SU-DHL-6 (cell line): ENCODE results near the gene ACER3.

Experiments
- EZH2phosphoT487 ChIP-seq: fragments of 200-600 bp; sonication (generic), shearing (Covaris generic); conservative IDR thresholded peaks from 2 replicates; pipeline ENCODE4 v1.6.1; 2018; ENCODE audit warnings: mild to moderate bottlenecking, antibody characterized with exemption, low read length, moderate library complexity, mixed read lengths
- TF ChIP-seq, protein P1 (sequence below): fragments of 200-600 bp; sonication (generic); IDR thresholded peaks from one replicate; pipeline ENCODE4 v1.5.1; 2017; ENCODE audit warnings: antibody characterized with exemption, mild to moderate bottlenecking, low read length, moderate library complexity; ENCODE audit not compliant: insufficient read depth, poor library complexity, severe bottlenecking

DNA sequence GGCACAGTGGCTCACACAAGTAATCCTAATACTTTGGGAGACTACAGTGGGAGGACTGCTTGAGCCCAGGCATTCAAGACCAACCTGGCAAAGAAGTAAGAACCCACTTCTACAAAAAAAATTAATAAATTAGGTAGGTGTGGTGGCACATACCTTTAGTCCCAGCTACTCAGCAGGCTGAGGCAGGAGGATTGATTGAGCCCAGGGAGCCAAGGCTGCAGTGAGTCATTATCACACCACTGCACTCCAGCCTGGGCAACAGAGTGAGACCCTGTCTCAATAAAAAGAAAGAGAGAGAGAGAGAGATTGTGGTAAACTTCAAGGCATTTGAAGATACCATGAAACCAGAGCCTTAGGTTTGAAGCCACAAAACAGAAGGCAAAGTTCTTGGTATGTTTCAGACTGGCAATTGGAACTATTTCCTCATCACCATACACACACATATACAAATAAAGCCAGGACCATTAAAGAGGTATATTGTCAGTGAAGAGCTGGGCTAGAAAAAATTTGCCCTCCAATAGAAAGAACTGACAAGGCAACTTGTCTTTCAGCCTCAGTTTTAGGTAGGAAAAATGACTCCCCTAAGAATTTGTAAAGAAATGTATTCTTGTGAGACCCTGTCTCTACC is 148.9 kb downstream of the ACER3 start:
- TF ChIP-seq, protein P1, sequence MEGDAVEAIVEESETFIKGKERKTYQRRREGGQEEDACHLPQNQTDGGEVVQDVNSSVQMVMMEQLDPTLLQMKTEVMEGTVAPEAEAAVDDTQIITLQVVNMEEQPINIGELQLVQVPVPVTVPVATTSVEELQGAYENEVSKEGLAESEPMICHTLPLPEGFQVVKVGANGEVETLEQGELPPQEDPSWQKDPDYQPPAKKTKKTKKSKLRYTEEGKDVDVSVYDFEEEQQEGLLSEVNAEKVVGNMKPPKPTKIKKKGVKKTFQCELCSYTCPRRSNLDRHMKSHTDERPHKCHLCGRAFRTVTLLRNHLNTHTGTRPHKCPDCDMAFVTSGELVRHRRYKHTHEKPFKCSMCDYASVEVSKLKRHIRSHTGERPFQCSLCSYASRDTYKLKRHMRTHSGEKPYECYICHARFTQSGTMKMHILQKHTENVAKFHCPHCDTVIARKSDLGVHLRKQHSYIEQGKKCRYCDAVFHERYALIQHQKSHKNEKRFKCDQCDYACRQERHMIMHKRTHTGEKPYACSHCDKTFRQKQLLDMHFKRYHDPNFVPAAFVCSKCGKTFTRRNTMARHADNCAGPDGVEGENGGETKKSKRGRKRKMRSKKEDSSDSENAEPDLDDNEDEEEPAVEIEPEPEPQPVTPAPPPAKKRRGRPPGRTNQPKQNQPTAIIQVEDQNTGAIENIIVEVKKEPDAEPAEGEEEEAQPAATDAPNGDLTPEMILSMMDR: no peak
- no peak for TF ChIP-seq EZH2phosphoT487
